IMR-90 (cell line): ENCODE results near the gene RBMS3. TPM values are rescaled to one million over a fixed set of nuclear protein-coding genes. Genes with fewer than 3 reads are reported as not detected.

Source experiments
- ATAC-seq: fragments of 200-7000 bp; cut with Tn5 transposase; 2 replicates; pipeline ENCODE4 v1.9.1; 2020; ENCODE audit warnings: low read depth, mild to moderate bottlenecking, moderate library complexity
- BruUV-seq: library from RNA; stranded (reverse); fragments of 400-500 nt; replicated peaks from 2 replicates; lab custom pipeline; 2021; lab: Mats Ljungman, UMichigan
- CTCF ChIA-PET: fragments of 300-600 bp; formaldehyde crosslinking; extraction: SDS; loops from one replicate; lab custom pipeline; 2021; ENCODE audit warnings: antibody characterized with exemption; lab: Yijun Ruan, JAX
- POLR2A ChIA-PET: fragments of 300-600 bp; sonication (Branson Sonifier 250); formaldehyde crosslinking; loops from one replicate; lab custom pipeline; 2022; ENCODE audit warnings: antibody characterized with exemption; ENCODE audit not compliant: unreplicated experiment; lab: Charles Lee
- DNase-seq: peaks from one replicate; pipeline ENCODE4 v3.0.0; 2013
- H2AFZ ChIP-seq: replicated peaks from 2 replicates; pipeline ENCODE3; 2013; ENCODE audit warnings: low read length, mild to moderate bottlenecking; ENCODE audit not compliant: poor library complexity
- H2AK5ac ChIP-seq: 2 replicates; pipeline ENCODE4 v1.6.1; 2013; ENCODE audit warnings: low read depth, low read length, inconsistent platforms
- H2AK9ac ChIP-seq: replicated peaks from 2 replicates; pipeline ENCODE3; 2013; ENCODE audit warnings: mild to moderate bottlenecking, low read depth, low read length, moderate library complexity; ENCODE audit not compliant: poor library complexity
- H2BK120ac ChIP-seq: 2 replicates; pipeline ENCODE4 v1.6.1; 2013; ENCODE audit warnings: low read depth, low read length, inconsistent platforms
- H2BK15ac ChIP-seq: 3 replicates; pipeline ENCODE4 v1.6.1; 2013; ENCODE audit warnings: low read depth, low read length, inconsistent platforms
- H2BK20ac ChIP-seq: 2 replicates; pipeline ENCODE4 v1.6.1; 2013; ENCODE audit warnings: low read depth, mild to moderate bottlenecking, inconsistent platforms, low read length, moderate library complexity
- H2BK5ac ChIP-seq: 2 replicates; pipeline ENCODE4 v1.6.1; 2013; ENCODE audit warnings: mild to moderate bottlenecking, low read depth, low read length, inconsistent platforms; ENCODE audit not compliant: poor library complexity, severe bottlenecking
- H3K14ac ChIP-seq: replicated peaks from 2 replicates; pipeline ENCODE4 v1.6.1; 2013; ENCODE audit warnings: low read depth, low read length, inconsistent platforms
- H3K18ac ChIP-seq: 2 replicates; pipeline ENCODE4 v1.6.1; 2013; ENCODE audit warnings: low read depth, low read length, control low read depth
- H3K23ac ChIP-seq: 2 replicates; pipeline ENCODE4 v1.6.1; 2013; ENCODE audit warnings: low read depth, low read length, inconsistent platforms
- H3K27ac ChIP-seq: 2 replicates; pipeline ENCODE4 v1.5.1; 2013; ENCODE audit warnings: mild to moderate bottlenecking, control low read depth, low read length; ENCODE audit not compliant: insufficient read depth
- H3K27me3 ChIP-seq: 2 replicates; pipeline ENCODE4 v1.6.1; 2013; ENCODE audit warnings: low read length; ENCODE audit not compliant: control insufficient read depth, insufficient read depth
- H3K36me3 ChIP-seq: 2 replicates; pipeline ENCODE4 v1.6.1; 2013; ENCODE audit warnings: low read length, mixed read lengths; ENCODE audit not compliant: control insufficient read depth, insufficient read depth
- H3K4ac ChIP-seq: 2 replicates; pipeline ENCODE4 v1.6.1; 2013; ENCODE audit warnings: low read depth, low read length, inconsistent platforms
- H3K4me1 ChIP-seq: 2 replicates; pipeline ENCODE4 v1.6.1; 2013; ENCODE audit warnings: low read length, mixed read lengths; ENCODE audit not compliant: control insufficient read depth, insufficient read depth
- H3K4me2 ChIP-seq: 2 replicates; pipeline ENCODE4 v1.6.1; 2013; ENCODE audit warnings: low read depth, mild to moderate bottlenecking, control low read depth, low read length, moderate library complexity
- H3K4me3 ChIP-seq: 2 replicates; pipeline ENCODE4 v1.5.1; 2013; ENCODE audit warnings: low read depth, mild to moderate bottlenecking, control low read depth, low read length, moderate library complexity; ENCODE audit not compliant: insufficient read depth
- H3K56ac ChIP-seq: 2 replicates; pipeline ENCODE4 v1.6.1; 2013; ENCODE audit warnings: low read length, inconsistent platforms; ENCODE audit not compliant: insufficient read depth; ENCODE audit errors: extremely low read depth
- H3K79me1 ChIP-seq, 2 experiments: 2 replicates each; pipeline ENCODE4 v1.6.1; 2013; ENCODE audit warnings: low read length in 2 of 2, inconsistent platforms in 1 of 2, low read depth in 1 of 2
- H3K9ac ChIP-seq: 2 replicates; pipeline ENCODE4 v1.6.1; 2013; ENCODE audit warnings: low read depth, low read length, control low read depth
- H3K9me1 ChIP-seq: 2 replicates; pipeline ENCODE4 v1.6.1; 2013; ENCODE audit warnings: low read length, inconsistent platforms; ENCODE audit not compliant: insufficient read depth
- H3K9me3 ChIP-seq: 2 replicates; pipeline ENCODE4 v1.6.1; 2013; ENCODE audit warnings: low read length; ENCODE audit not compliant: control insufficient read depth, insufficient read depth
- H4K20me1 ChIP-seq: 2 replicates; pipeline ENCODE4 v1.6.1; 2013; ENCODE audit warnings: low read length, inconsistent platforms; ENCODE audit not compliant: insufficient read depth
- H4K5ac ChIP-seq: 2 replicates; pipeline ENCODE4 v1.6.1; 2013; ENCODE audit warnings: mild to moderate bottlenecking, low read depth, low read length, control low read depth
- H4K8ac ChIP-seq, 2 experiments: 2 replicates each; pipeline ENCODE4 v1.6.1; 2013; ENCODE audit warnings: low read depth in 2 of 2, low read length in 2 of 2, control low read depth in 1 of 2, inconsistent platforms in 1 of 2
- H4K91ac ChIP-seq: 2 replicates; pipeline ENCODE4 v1.6.1; 2013; ENCODE audit warnings: low read depth, low read length, inconsistent platforms; ENCODE audit not compliant: insufficient read depth
- BHLHE40 ChIP-seq: fragments of 150-350 bp; IDR thresholded peaks from 2 replicates; pipeline ENCODE4 v1.6.1; 2016; ENCODE audit warnings: mild to moderate bottlenecking, low read depth, low read length
- CEBPB ChIP-seq: IDR thresholded peaks from 2 replicates; pipeline ENCODE4 v1.6.1; 2012; ENCODE audit warnings: low read depth, low read length, improper control_type of control experiment
- CHD1 ChIP-seq: IDR thresholded peaks from 2 replicates; pipeline ENCODE4 v1.6.1; 2012; ENCODE audit warnings: low read depth, low read length, improper control_type of control experiment
- FOS ChIP-seq: fragments of 150-350 bp; IDR thresholded peaks from 2 replicates; pipeline ENCODE4 v1.6.1; 2016; ENCODE audit warnings: low read depth, low read length
- MAFK ChIP-seq: IDR thresholded peaks from 2 replicates; pipeline ENCODE4 v1.6.1; 2012; ENCODE audit warnings: low read depth, low read length, improper control_type of control experiment
- MAZ ChIP-seq: IDR thresholded peaks from 2 replicates; pipeline ENCODE4 v1.6.1; 2012; ENCODE audit warnings: low read depth, mild to moderate bottlenecking, low read length, improper control_type of control experiment, moderate library complexity, borderline replicate concordance
- MXI1 ChIP-seq: IDR thresholded peaks from 2 replicates; pipeline ENCODE4 v1.6.1; 2012; ENCODE audit warnings: low read depth, mild to moderate bottlenecking, low read length, moderate library complexity, borderline replicate concordance
- POLR2A ChIP-seq: IDR thresholded peaks from 2 replicates; pipeline ENCODE4 v1.6.1; 2012; ENCODE audit warnings: mild to moderate bottlenecking, low read depth, low read length
- RAD21 ChIP-seq: IDR thresholded peaks from 2 replicates; pipeline ENCODE4 v1.6.1; 2012; ENCODE audit warnings: low read length, improper control_type of control experiment
- SMC3 ChIP-seq: fragments of 150-350 bp; IDR thresholded peaks from 2 replicates; pipeline ENCODE4 v1.6.1; 2016; ENCODE audit warnings: low read depth, mild to moderate bottlenecking, antibody characterized with exemption, low read length, moderate library complexity
- USF2 ChIP-seq: fragments of 150-350 bp; IDR thresholded peaks from 2 replicates; pipeline ENCODE4 v1.6.1; 2017; ENCODE audit warnings: mild to moderate bottlenecking, antibody characterized with exemption, low read length, low read depth
- WGBS, 2 experiments: methylation state at CpG; one replicate each; pipeline versions ENCODE4 v1.1.5 to v1.1.7; 2013; ENCODE audit warnings: missing lambda C conversion rate in 2 of 2; ENCODE audit not compliant: insufficient read length in 1 of 2; ENCODE audit errors: extremely low coverage in 2 of 2; 5-methylcytosine and 5-hydroxymethylcytosine counted together
- dilution Hi-C: fragments of 300-500 bp; cut with HindIII; formaldehyde crosslinking; loops from one replicate; pipeline ENCODE4 v1.14.3; 2018; ENCODE audit warnings: low sequenced_read_pairs; ENCODE audit not compliant: unreplicated experiment
- in situ Hi-C: fragments of 300-500 bp; cut with MboI; formaldehyde crosslinking; loops from 3 replicates; pipeline ENCODE4 v1.14.3; 2019; ENCODE audit warnings: low sequenced_read_pairs, inconsistent platforms, mixed read lengths
- intact Hi-C: fragments of 100-400 bp; cut with micrococcal nuclease; formaldehyde crosslinking; loops from 2 replicates; pipeline ENCODE4 v1.10.0; 2022
- polyA plus RNA-seq, 3 experiments: library from polyadenylated mRNA; depleted of rRNA; stranded (reverse); fragments of >200 nt; gene quantifications; 2 replicates each; pipeline ENCODE4 v1.2.3, GENCODE V29; 2012; ENCODE audit warnings: low replicate concordance in 1 of 3
- total RNA-seq: library from RNA; depleted of rRNA; stranded (reverse); fragments of >200 nt; gene quantifications from 2 replicates; pipeline ENCODE4 v1.2.3, GENCODE V29; 2012
- TF ChIP-seq, protein P1 (sequence below): fragments of 150-350 bp; IDR thresholded peaks from 2 replicates; pipeline ENCODE4 v1.6.1; 2016; ENCODE audit warnings: low read depth, mild to moderate bottlenecking, low read length, moderate library complexity, borderline replicate concordance
- TF ChIP-seq, protein P2 (sequence below): conservative IDR thresholded peaks from 2 replicates; pipeline ENCODE4 v1.5.1; 2012; ENCODE audit warnings: mild to moderate bottlenecking, low read depth, low read length, improper control_type of control experiment

RBMS3 gene
- total and polyA plus RNA-seq, 2 of the 4 experiments (the other 2 are of a cell fraction) = 15.2 to 127 TPM

DNA sequence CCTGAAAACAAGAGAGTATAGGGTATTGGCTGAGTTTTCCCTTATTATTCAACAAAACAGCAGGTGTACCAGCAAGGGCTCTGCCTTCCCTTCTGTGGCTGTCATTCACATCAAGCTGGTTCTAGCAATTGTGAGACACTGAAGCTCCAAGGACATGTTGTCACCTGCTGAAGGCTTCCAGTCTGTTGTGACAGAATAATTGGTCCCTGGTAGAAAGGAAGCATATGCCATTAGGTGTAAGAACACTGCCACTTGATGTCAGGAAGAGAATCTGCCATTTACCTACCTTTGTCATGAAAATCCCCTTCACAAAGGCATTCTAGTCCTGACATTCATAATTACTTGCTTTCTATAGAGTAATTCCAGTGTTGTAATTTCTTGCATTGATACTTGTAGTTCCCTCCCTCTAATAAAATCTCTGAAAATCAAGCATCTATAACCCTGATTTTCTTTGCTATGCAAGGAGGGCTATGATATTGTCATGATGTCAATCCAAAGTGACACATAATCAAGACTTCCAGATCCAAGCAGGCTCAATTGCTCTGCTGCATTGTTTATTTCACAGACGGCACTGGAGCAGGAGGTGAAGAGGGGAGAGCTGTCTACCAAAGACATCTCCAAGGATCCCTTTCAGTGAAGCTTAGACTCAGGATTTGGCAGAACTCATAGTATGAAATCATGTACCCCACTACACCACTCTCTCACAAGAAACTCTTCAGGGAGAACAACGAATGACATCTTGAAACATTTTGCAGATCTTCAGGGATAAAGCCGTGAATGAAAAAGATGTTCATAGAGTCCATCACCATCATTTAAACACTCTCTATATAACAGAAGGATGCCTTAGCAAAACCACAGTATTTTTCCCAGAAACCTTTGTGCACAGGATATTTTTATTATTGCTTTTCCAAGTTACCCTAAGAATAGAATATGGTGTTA is 425.3 kb downstream of the RBMS3 start:
- Histone ChIP-seq H2AK9ac (no peak overlapping the region), H3K23ac (no peak overlapping the region), H2BK20ac (no peak overlapping the region), H3K4ac (no peak overlapping the region), H4K8ac (no peak overlapping the region), H3K4me3 (no peak overlapping the region), H3K4me2 (no peak overlapping the region), H3K27me3 (no peaks in the 10 kb centered on the region), H4K91ac (no peak overlapping the region), H2BK15ac (no peak overlapping the region), H3K79me1 (peaks cover 5% of the 10 kb centered on the region in 2 experiments; a peak in 1 of 4 replicates), H2BK5ac (no peak overlapping the region), H3K9ac (no peak overlapping the region), H2AFZ (no peak overlapping the region), H3K14ac (no peak overlapping the region), H3K27ac (no peak overlapping the region), H4K20me1 (no peaks in the 10 kb centered on the region), H4K5ac (no peak overlapping the region), H3K56ac (no peak overlapping the region), H3K18ac (no peak overlapping the region), H3K9me3 (0 out of 2 replicates have a peak, but pooled peaks cover 7% of the 10 kb centered on the region), H3K4me1 (no peaks in the 10 kb centered on the region), H3K9me1 (no peaks in the 10 kb centered on the region), H2BK120ac (no peak overlapping the region), H2AK5ac (no peak overlapping the region), H3K36me3 (peaks cover 2% of the 10 kb centered on the region; the same call in 1 of the 2 replicates)
- in situ Hi-C loops (no loop called here), dilution Hi-C loops (no loop called here), intact Hi-C loops (no loop called here)
- CTCF ChIA-PET = no interaction called here
- BruUV-seq = no TSS peak
- WGBS, 2 experiments = no CpG with 5 or more reads among the region's 3 CpGs
- POLR2A ChIA-PET = no interaction called here
- ATAC-seq = no peak
- TF ChIP-seq MXI1 (no peak), RAD21 (no peak), BHLHE40 (no peak), FOS (no peak), USF2 (no peak), CEBPB (no peak), POLR2A (no peak), MAZ (no peak), SMC3 (no peak), MAFK (no peak), CHD1 (no peak)
- TF ChIP-seq, protein P1, sequence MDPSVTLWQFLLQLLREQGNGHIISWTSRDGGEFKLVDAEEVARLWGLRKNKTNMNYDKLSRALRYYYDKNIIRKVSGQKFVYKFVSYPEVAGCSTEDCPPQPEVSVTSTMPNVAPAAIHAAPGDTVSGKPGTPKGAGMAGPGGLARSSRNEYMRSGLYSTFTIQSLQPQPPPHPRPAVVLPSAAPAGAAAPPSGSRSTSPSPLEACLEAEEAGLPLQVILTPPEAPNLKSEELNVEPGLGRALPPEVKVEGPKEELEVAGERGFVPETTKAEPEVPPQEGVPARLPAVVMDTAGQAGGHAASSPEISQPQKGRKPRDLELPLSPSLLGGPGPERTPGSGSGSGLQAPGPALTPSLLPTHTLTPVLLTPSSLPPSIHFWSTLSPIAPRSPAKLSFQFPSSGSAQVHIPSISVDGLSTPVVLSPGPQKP = no peak
- TF ChIP-seq, protein P2, sequence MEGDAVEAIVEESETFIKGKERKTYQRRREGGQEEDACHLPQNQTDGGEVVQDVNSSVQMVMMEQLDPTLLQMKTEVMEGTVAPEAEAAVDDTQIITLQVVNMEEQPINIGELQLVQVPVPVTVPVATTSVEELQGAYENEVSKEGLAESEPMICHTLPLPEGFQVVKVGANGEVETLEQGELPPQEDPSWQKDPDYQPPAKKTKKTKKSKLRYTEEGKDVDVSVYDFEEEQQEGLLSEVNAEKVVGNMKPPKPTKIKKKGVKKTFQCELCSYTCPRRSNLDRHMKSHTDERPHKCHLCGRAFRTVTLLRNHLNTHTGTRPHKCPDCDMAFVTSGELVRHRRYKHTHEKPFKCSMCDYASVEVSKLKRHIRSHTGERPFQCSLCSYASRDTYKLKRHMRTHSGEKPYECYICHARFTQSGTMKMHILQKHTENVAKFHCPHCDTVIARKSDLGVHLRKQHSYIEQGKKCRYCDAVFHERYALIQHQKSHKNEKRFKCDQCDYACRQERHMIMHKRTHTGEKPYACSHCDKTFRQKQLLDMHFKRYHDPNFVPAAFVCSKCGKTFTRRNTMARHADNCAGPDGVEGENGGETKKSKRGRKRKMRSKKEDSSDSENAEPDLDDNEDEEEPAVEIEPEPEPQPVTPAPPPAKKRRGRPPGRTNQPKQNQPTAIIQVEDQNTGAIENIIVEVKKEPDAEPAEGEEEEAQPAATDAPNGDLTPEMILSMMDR = no peak
- DNase-seq = no peak
